Glutamatergic neuron (in vitro differentiated cells): ENCODE results near the gene BRF1. TPM values are rescaled to one million over a fixed set of nuclear protein-coding genes. Genes with fewer than 3 reads are reported as not detected.

Source experiments
- DNase-seq: peaks from one replicate; pipeline ENCODE4 v3.0.0; 2022
- H3K27ac Mint-ChIP-seq: one replicate; pipeline ENCODE4 v1.8.0; 2020; ENCODE audit warnings: mild to moderate bottlenecking, mixed read lengths, inconsistent platforms; ENCODE audit not compliant: unreplicated experiment
- H3K27me3 Mint-ChIP-seq: one replicate; pipeline ENCODE4 v1.8.0; 2020; ENCODE audit warnings: mild to moderate bottlenecking, moderate library complexity, mixed read lengths, inconsistent platforms; ENCODE audit not compliant: unreplicated experiment
- H3K36me3 Mint-ChIP-seq: one replicate; pipeline ENCODE4 v1.8.0; 2020; ENCODE audit warnings: mild to moderate bottlenecking, mixed read lengths, inconsistent platforms; ENCODE audit not compliant: unreplicated experiment
- H3K4me1 Mint-ChIP-seq: one replicate; pipeline ENCODE4 v1.8.0; 2020; ENCODE audit warnings: mild to moderate bottlenecking, low read depth, mixed read lengths, inconsistent platforms; ENCODE audit not compliant: unreplicated experiment
- H3K4me3 Mint-ChIP-seq: one replicate; pipeline ENCODE4 v1.8.0; 2020; ENCODE audit warnings: mild to moderate bottlenecking, mixed read lengths, inconsistent platforms; ENCODE audit not compliant: unreplicated experiment
- H3K9me3 Mint-ChIP-seq: one replicate; pipeline ENCODE4 v1.8.0; 2020; ENCODE audit warnings: mild to moderate bottlenecking, moderate library complexity, mixed read lengths, inconsistent platforms; ENCODE audit not compliant: unreplicated experiment
- total RNA-seq: library from RNA; stranded (reverse); fragmentation: NEBNext Ultra II Directional; extraction: Animal tissue kit (Norgen Biotek cat#: 25700); gene quantifications from one replicate; pipeline ENCODE4 v1.2.1, GENCODE V29; 2021; ENCODE audit not compliant: unreplicated experiment
- TF ChIP-seq, protein P1 (sequence below): fragments of 200-600 bp; sonication (generic); IDR thresholded peaks from one replicate; pipeline ENCODE4 v1.5.0; 2021; ENCODE audit not compliant: partially characterized antibody, unreplicated experiment

The BRF1 gene
- total RNA-seq, 1 donor from 2014 or later, result 54.6 TPM

DNA sequence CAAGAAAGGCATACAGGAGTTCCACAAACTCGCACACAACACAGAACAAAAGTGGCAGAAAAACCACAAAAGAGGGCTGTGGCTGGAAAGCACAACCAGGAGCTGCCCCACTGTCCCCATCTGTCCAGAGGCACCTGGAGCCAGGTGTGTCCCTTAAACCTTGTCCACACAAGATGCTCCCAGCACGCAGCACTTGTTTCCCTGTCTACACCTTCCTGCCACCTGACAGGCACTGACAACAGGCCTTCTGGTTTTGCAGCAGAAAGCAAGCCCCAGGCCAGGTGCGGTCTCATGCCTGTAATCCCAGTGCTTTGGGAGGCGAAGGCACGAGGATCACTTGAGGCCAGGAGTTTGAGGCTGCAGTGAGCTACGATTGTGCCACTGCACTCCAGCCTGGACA is 48.9 kb downstream of the BRF1 start:
- peaks cover 10% of the 10 kb centered on the region for H3K27me3 Mint-ChIP-seq
- DNase-seq, result no peak
- peaks cover 8% of the 10 kb centered on the region for H3K4me1 Mint-ChIP-seq
- TF ChIP-seq, protein P1, sequence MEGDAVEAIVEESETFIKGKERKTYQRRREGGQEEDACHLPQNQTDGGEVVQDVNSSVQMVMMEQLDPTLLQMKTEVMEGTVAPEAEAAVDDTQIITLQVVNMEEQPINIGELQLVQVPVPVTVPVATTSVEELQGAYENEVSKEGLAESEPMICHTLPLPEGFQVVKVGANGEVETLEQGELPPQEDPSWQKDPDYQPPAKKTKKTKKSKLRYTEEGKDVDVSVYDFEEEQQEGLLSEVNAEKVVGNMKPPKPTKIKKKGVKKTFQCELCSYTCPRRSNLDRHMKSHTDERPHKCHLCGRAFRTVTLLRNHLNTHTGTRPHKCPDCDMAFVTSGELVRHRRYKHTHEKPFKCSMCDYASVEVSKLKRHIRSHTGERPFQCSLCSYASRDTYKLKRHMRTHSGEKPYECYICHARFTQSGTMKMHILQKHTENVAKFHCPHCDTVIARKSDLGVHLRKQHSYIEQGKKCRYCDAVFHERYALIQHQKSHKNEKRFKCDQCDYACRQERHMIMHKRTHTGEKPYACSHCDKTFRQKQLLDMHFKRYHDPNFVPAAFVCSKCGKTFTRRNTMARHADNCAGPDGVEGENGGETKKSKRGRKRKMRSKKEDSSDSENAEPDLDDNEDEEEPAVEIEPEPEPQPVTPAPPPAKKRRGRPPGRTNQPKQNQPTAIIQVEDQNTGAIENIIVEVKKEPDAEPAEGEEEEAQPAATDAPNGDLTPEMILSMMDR, result no peak
- no peak overlapping the region for H3K4me3 Mint-ChIP-seq
- no peak overlapping the region for H3K27ac Mint-ChIP-seq
- H3K36me3 Mint-ChIP-seq, result no peaks in the 10 kb centered on the region
- H3K9me3 Mint-ChIP-seq, result peaks cover 4% of the 10 kb centered on the region

DNA sequence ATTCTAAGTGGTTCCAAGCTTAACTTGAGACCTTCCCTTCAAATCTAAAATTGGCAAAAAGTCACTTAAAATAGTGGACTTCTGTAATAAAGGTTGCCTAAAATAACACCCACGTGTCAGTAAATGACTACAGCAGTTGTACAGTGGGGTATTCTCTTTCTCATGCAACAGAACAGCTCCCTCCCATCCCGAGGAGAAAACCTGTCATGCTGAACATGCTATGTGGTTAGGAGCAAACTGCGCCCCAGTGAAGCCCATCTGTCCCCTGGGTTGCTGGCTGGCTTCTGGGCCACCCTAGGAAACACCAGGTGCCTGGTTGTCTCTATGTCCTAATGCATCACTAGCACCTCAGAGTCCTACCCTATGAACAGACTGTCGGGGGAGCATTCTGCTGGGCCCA is 49.8 kb downstream of the BRF1 start:
- Mint-ChIP-seq H3K36me3 (no peaks in the 10 kb centered on the region), H3K27ac (no peak overlapping the region), H3K4me3 (peak overlapping the region; percentile 61), H3K4me1 (peaks cover 8% of the 10 kb centered on the region), H3K27me3 (peaks cover 10% of the 10 kb centered on the region), H3K9me3 (peaks cover 4% of the 10 kb centered on the region)
- TF ChIP-seq, protein P1, result no peak
- DNase-seq, result no peak

DNA sequence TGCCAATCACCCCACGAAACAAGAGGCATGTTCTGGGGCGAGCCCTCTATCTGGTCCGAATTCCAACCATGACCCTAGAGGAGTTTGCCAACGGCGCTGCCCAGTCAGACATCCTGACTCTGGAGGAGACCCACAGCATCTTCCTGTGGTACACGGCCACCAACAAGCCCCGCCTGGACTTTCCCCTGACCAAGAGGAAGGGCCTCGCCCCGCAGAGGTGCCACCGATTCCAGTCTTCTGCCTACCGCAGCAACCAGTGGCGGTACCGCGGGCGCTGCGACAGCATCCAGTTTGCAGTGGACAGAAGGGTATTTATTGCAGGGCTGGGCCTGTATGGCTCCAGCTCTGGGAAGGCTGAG is 50.8 kb downstream of the BRF1 start:
- H3K4me3 Mint-ChIP-seq, result peak overlapping the region; percentile 83
- TF ChIP-seq, protein P1, result no peak
- no peak for DNase-seq
- peaks cover 6% of the 10 kb centered on the region for H3K9me3 Mint-ChIP-seq
- H3K36me3 Mint-ChIP-seq, result no peaks in the 10 kb centered on the region
- H3K27me3 Mint-ChIP-seq, result peaks cover 12% of the 10 kb centered on the region
- H3K27ac Mint-ChIP-seq, result peak overlapping the region; percentile 6
- peaks cover 8% of the 10 kb centered on the region for H3K4me1 Mint-ChIP-seq

DNA sequence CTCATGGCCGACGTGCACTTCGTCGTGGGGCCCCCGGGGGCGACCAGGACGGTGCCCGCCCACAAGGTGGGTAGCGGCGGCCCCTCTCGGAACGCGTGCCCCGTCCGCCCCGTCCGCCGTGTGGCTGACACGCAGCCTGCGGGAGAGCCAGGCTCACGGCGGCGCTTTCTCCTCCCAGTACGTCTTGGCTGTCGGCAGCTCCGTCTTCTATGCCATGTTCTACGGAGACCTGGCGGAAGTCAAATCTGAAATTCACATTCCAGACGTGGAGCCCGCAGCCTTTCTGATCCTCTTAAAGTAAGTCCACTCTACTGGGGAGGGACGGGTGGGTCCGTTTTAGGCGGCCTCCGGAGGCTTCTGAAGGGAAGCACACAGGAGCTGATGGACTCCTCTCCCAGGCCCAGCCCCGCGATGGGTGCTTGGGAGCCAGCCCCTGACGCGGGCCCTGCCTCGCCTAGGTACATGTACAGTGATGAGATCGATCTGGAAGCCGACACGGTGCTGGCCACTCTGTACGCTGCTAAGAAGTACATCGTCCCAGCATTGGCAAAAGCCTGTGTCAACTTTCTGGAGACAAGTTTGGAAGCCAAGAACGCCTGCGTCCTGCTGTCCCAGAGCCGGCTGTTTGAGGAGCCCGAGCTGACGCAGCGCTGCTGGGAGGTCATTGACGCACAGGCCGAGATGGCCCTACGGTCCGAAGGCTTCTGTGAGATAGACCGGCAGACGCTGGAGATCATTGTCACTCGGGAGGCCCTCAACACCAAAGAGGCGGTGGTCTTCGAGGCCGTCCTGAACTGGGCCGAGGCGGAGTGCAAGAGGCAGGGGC is 51.4 kb downstream of the BRF1 start:
- peaks cover 11% of the 10 kb centered on the region for H3K27me3 Mint-ChIP-seq
- DNase-seq, result no peak
- TF ChIP-seq, protein P1, result no peak
- peaks cover 8% of the 10 kb centered on the region for H3K4me1 Mint-ChIP-seq
- no peaks in the 10 kb centered on the region for H3K36me3 Mint-ChIP-seq
- H3K9me3 Mint-ChIP-seq, result peaks cover 6% of the 10 kb centered on the region
- peak overlapping the region; percentile 83 for H3K4me3 Mint-ChIP-seq
- no peak overlapping the region for H3K27ac Mint-ChIP-seq

DNA sequence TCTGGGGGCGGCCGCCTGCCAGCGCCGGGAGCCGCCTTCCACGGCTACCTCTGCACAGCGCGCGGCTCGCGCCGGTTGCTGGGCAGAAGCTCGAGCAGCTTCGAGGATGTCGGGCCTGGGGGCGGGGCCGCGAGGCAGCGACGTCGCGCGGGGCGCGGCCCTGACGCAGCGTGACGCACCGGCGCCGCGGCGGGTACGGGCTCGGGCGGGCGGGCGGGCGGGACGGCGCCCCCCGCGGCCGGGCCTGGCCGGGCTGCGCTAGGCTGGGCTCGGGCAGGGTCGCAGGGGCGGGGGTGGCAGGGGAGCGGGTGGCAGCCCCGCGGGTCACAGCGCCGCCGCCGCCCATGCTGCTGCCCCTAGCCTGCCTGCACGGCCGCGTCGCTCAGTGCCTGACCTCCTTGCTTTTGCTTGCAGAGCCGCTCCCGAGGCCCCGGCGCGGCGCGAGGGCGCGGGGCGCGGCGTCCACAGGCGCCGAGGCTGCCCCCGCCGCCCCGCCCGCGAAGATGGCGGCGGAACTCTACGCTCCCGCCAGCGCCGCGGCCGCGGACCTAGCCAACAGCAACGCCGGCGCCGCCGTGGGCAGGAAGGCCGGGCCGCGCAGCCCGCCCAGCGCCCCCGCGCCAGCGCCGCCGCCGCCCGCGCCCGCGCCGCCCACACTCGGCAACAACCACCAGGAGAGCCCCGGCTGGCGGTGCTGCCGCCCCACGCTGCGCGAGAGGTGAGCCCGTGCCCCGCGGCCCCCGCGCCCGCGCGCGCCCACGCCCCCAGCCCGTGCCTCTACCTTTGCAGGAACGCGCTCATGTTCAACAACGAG is 52.2 kb downstream of the BRF1 start, which contains the start of gene BTBD6:
TSS of gene BTBD6 (plus strand) at position 166 of the 814 bp plus-strand sequence. CDS start at position 345, 179 bp downstream.
- Mint-ChIP-seq H3K4me1 (peaks cover 8% of the 10 kb centered on the region), H3K27me3 (peaks cover 8% of the 10 kb centered on the region), H3K9me3 (peaks cover 6% of the 10 kb centered on the region), H3K27ac (no peak within 1 kb of the TSS), H3K4me3 (peak within 1 kb of the TSS; percentile 83), H3K36me3 (no peaks in the 10 kb centered on the region)
- TF ChIP-seq, protein P1, result no peak
- peak; percentile 89 for DNase-seq
